ENCODE measurements around the gene RPS6KA5. TPM values are rescaled to one million over a fixed set of nuclear protein-coding genes. Genes with fewer than 3 reads are reported as not detected.

RPS6KA5 gene
- total RNA-seq, 1 experiment from 2014 or later = 2.2 TPM

GRCh38 chr14:91048265-91048664 is 12.2 kb downstream of the RPS6KA5 start:
- no peaks in the 10 kb centered on the region for H3K4me1 Mint-ChIP-seq (ENCODE audit: insufficient read depth, unreplicated experiment)
- H3K36me3 Mint-ChIP-seq (ENCODE audit: insufficient read depth, unreplicated experiment) = no peaks in the 10 kb centered on the region
- no peak overlapping the region for H3K27ac Mint-ChIP-seq (ENCODE audit: low read depth, unreplicated experiment)
- ChIA-PET CTCF (no interaction called here), POLR2A (interaction anchor here (1.2 kb wide), 1 partner anchor 13 kb away, joined by 7 read pairs; the partner anchor contains the start of gene RPS6KA5)
- H3K27me3 Mint-ChIP-seq (ENCODE audit: insufficient read depth, unreplicated experiment) = no peaks in the 10 kb centered on the region
- no peak for DNase-seq (ENCODE audit: unreplicated experiment)
- H3K9me3 Mint-ChIP-seq (ENCODE audit: unreplicated experiment) = no peaks in the 10 kb centered on the region
- no TSS peak for BruUV-seq (replicated peaks)
- intact Hi-C loops (cut with micrococcal nuclease) = no loop called here
- no peak for TF ChIP-seq CTCF (IDR thresholded peaks at IDR 0.05; ENCODE audit: unreplicated experiment)
- no peak overlapping the region for H3K4me3 Mint-ChIP-seq (ENCODE audit: unreplicated experiment)

GRCh38 chr14:91047174-91047753 is 13.2 kb downstream of the RPS6KA5 start:
- Mint-ChIP-seq H3K4me1 (ENCODE audit: insufficient read depth, unreplicated experiment) (no peaks in the 10 kb centered on the region), H3K36me3 (ENCODE audit: insufficient read depth, unreplicated experiment) (no peaks in the 10 kb centered on the region), H3K9me3 (ENCODE audit: unreplicated experiment) (no peaks in the 10 kb centered on the region), H3K4me3 (ENCODE audit: unreplicated experiment) (no peak overlapping the region), H3K27me3 (ENCODE audit: insufficient read depth, unreplicated experiment) (no peaks in the 10 kb centered on the region), H3K27ac (ENCODE audit: low read depth, unreplicated experiment) (no peak overlapping the region)
- intact Hi-C loops (cut with micrococcal nuclease) = no loop called here
- TF ChIP-seq CTCF (IDR thresholded peaks at IDR 0.05; ENCODE audit: unreplicated experiment) = no peak
- ChIA-PET CTCF (no interaction called here), POLR2A (interaction anchor here (0.6 to 0.9 kb wide), 2 partner anchors 9 to 1631 kb away, joined by 3 to 4 read pairs; no protein-coding TSS in a partner anchor)
- no TSS peak for BruUV-seq (replicated peaks)
- DNase-seq (ENCODE audit: unreplicated experiment) = no peak

GRCh38 chr14:91046488-91047072 is 13.9 kb downstream of the RPS6KA5 start:
- intact Hi-C loops (cut with micrococcal nuclease) = no loop called here
- Mint-ChIP-seq H3K36me3 (ENCODE audit: insufficient read depth, unreplicated experiment) (no peaks in the 10 kb centered on the region), H3K27me3 (ENCODE audit: insufficient read depth, unreplicated experiment) (no peaks in the 10 kb centered on the region), H3K9me3 (ENCODE audit: unreplicated experiment) (no peaks in the 10 kb centered on the region), H3K27ac (ENCODE audit: low read depth, unreplicated experiment) (no peak overlapping the region), H3K4me3 (ENCODE audit: unreplicated experiment) (no peak overlapping the region), H3K4me1 (ENCODE audit: insufficient read depth, unreplicated experiment) (no peaks in the 10 kb centered on the region)
- POLR2A ChIA-PET = no interaction called here
- no peak for TF ChIP-seq CTCF (IDR thresholded peaks at IDR 0.05; ENCODE audit: unreplicated experiment)
- no peak for DNase-seq (ENCODE audit: unreplicated experiment)
- CTCF ChIA-PET = no interaction called here
- no TSS peak for BruUV-seq (replicated peaks)

GRCh38 chr14:91041450-91041849 is 19.0 kb downstream of the RPS6KA5 start:
- intact Hi-C loops (cut with micrococcal nuclease) = no loop called here
- no peak overlapping the region for H3K4me3 Mint-ChIP-seq (ENCODE audit: unreplicated experiment)

More at GRCh38 chr14:91041450-91041849, 19.0 kb downstream of the RPS6KA5 start:
- H3K4me1 Mint-ChIP-seq (ENCODE audit: insufficient read depth, unreplicated experiment) = peaks cover 8% of the 10 kb centered on the region
- TF ChIP-seq CTCF (IDR thresholded peaks at IDR 0.05; ENCODE audit: unreplicated experiment) = no peak
- no peaks in the 10 kb centered on the region for H3K36me3 Mint-ChIP-seq (ENCODE audit: insufficient read depth, unreplicated experiment)
- no peaks in the 10 kb centered on the region for H3K9me3 Mint-ChIP-seq (ENCODE audit: unreplicated experiment)
- DNase-seq (ENCODE audit: unreplicated experiment) = no peak
- no peak overlapping the region for H3K27ac Mint-ChIP-seq (ENCODE audit: low read depth, unreplicated experiment)
- H3K27me3 Mint-ChIP-seq (ENCODE audit: insufficient read depth, unreplicated experiment) = no peaks in the 10 kb centered on the region
- ChIA-PET POLR2A (interaction anchor here (0.8 to 5.0 kb wide), 3 partner anchors 18 to 132 kb away, joined by 3 to 27 read pairs (median 3); partner anchors contain the start of gene RPS6KA5), CTCF (interaction anchor here (0.7 to 0.9 kb wide), 3 partner anchors 10 to 1416 kb away, joined by 3 to 6 read pairs (median 3); no protein-coding TSS in a partner anchor)
- no TSS peak for BruUV-seq (replicated peaks)

Data from MCF 10A (cell line).